Heart left ventricle (tissue), 13 donors: ENCODE measurements around the gene PLOD1.

Experiments
- POLR2A ChIP-seq, 2 donors: fragments of 450-650 bp; IDR thresholded peaks; one replicate each; pipeline ENCODE4 v1.6.1; 2017; ENCODE audit warnings: antibody characterized with exemption in 2 of 2, mild to moderate bottlenecking in 2 of 2, moderate library complexity in 2 of 2
- TF ChIP-seq, protein P1 (sequence below), 12 donors: fragments of 200-600 bp; sonication (generic) in 4 of 12; IDR thresholded peaks; one replicate each; pipeline versions ENCODE4 v1.5.0 to v1.8.0; 2018 to 2022; ENCODE audit warnings: antibody characterized with exemption in 12 of 12, mild to moderate bottlenecking in 5 of 12
- donor health status: ischemic (EF 13 %, LVEDD 7.1; RV severe dilation, severe dysfunction).
- donor health status: DM: no; HTN: yes; CAD: no.
- donor health status: DM: no; HTN: no; CAD: no.
- donor health status: ischemic (EF 25% LVEDD 6.9; RV normal size, moderate dysfunction).
- donor health status: ischemic (EF 25% LVEDD 5.7; RV mildly dilated, moderate dysfunction).
- donor health status: ischemic (EF 35%, LVEDD 5.7; RV mildly dilated, moderate dysfunction).
- donor health status: nonischemic (EF 11% LVEDD 7.7; RV severe dilation, severe dysfunction).
- donor health status: DM: yes; HTN: yes; CAD: no.
- donor health status: PGD.
- donor health status: ischemic (EF 29% LVEDD 5.4; RV normal size, mild dysfunction).
- donor health status: nonischemic (EF 23%, LVEDD 6.1; RV moderate dilation, normal function).

GRCh38 chr1:11914024-11914423 is 20.5 kb upstream of the PLOD1 start:
- no peak for TF ChIP-seq POLR2A (IDR thresholded peaks at IDR 0.05)
- TF ChIP-seq, protein P1, sequence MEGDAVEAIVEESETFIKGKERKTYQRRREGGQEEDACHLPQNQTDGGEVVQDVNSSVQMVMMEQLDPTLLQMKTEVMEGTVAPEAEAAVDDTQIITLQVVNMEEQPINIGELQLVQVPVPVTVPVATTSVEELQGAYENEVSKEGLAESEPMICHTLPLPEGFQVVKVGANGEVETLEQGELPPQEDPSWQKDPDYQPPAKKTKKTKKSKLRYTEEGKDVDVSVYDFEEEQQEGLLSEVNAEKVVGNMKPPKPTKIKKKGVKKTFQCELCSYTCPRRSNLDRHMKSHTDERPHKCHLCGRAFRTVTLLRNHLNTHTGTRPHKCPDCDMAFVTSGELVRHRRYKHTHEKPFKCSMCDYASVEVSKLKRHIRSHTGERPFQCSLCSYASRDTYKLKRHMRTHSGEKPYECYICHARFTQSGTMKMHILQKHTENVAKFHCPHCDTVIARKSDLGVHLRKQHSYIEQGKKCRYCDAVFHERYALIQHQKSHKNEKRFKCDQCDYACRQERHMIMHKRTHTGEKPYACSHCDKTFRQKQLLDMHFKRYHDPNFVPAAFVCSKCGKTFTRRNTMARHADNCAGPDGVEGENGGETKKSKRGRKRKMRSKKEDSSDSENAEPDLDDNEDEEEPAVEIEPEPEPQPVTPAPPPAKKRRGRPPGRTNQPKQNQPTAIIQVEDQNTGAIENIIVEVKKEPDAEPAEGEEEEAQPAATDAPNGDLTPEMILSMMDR (IDR thresholded peaks at IDR 0.05): no peak
